GM18508 (cell line): ENCODE results near the gene ZNF341.
"Not testable (repeated sequence)": the region's sequence is repeated elsewhere in the genome, so short reads cannot be mapped to it uniquely, and the experiment has no call there.

Experiments
- ATAC-seq: cut with Tn5 transposase; IDR thresholded peaks from one replicate; pipeline ENCODE4 v1.9.1; 2021; ENCODE audit warnings: moderate number of reproducible peaks; ENCODE audit not compliant: insufficient read depth, unreplicated experiment

Gene ZNF341

GRCh38 chr20:33791021-33791420, 59.2 kb downstream of the ZNF341 start:
- ATAC-seq = no peak

DNA sequence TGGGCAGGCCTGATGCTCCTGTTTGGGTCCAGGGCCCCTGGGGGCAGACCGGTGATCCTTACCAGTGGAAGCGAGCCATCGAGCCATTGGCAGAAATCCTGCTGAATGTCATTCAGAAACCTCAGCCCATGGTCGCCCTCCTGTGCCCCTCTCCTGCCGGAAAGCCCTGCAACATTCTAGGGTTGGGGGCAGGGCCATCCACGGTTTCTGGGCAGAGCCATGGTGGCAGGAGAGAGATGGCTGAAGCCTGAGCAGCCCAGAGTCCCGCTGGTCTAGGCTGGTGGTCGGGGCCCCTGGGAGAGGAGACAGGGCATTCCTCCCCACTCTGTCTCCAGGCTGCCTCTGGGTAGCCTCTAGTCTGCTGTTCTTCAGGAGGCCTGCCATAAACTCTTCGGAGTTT, 59.7 kb downstream of the ZNF341 start:
- no peak for ATAC-seq

DNA sequence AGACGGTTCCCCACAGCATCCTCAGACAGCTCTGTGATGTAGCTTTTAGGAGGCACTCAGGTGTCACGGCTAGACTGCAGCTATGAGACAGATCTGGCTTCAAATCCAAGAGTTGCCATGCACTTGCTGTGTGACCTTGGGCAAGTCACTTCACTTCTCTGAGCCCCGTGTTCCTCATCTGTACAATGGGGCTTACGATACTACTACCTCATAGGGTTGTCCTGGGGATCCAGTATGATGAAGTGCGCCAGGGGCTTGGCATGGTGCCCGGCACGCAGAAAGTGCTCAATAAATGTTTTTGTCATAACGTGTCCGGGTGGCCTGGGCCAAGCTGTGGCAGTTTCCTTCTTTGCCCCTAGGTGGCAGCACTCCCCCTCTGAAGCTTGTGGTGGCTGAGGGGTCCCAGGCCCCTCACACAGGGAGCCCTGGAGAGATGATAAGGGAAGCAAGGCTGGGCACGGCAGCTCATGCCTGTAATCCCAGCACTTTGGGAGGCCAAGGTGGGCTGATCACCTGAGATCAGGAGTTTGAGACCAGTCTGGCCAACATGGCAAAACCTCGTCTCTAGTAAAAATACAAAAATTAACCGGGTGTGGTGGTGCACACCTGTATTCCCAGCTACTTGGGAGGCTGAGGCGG, 60.3 kb downstream of the ZNF341 start:
- ATAC-seq = no peak

- not testable (repeated sequence) for ATAC-seq
Observed at GRCh38 chr20:33792598-33792989, 60.8 kb downstream of the ZNF341 start.

- no peak for ATAC-seq
Observed at GRCh38 chr20:33793011-33793931, 61.5 kb downstream of the ZNF341 start.

GRCh38 chr20:33796263-33796906, 64.6 kb downstream of the ZNF341 start:
- ATAC-seq = no peak

DNA sequence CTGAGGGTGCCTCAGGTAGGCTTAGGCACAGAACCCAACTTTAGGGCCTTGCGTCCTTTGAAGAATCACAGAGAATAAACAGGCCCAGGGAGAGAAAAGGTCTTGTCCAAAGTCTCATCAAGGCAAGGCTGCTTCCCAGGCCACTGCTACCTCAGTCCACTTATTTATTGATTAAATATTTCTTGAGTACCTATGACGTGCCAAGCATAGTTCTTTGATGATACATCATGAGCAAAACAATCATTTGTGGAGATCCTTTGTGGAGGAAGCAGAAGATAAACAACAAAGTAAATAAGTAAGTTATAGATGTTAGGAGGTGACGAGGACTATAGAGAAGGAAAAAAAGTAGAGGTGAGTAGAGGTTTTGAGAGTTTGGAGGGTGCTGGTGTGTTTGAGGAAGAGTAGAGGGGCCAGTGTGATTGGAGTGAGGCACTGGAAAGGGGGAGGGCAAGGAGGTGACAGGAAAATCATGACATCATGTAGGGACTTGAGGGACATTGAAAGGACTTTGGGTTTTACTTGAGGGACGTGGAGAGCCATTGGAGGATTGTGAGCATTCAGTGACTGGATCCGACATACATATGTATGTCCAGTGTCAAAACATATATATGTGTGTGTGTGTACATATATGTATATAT, 65.2 kb downstream of the ZNF341 start:
- no peak for ATAC-seq

GRCh38 chr20:33798444-33798843, 66.6 kb downstream of the ZNF341 start:
- ATAC-seq = no peak

DNA sequence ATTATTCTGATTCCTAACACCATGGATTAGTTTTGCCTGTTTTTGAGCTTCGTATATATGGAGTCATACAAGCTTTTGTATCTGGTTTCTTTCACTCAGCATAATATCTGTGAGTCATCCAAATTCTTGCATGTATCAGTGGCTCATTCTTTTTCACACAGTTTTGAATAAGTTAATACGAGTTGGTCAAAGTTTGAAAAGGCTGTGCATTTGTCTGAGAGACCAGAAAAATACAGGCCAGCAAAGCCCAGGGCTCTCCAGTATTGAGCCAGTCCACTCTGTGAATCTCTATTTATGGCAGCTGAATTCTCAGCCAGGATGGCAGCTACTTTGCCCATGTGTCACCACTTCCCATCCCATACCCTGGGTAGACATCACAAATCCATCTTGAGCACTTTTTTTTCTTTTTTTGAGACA, 72.1 kb downstream of the ZNF341 start:
- ATAC-seq = no peak

DNA sequence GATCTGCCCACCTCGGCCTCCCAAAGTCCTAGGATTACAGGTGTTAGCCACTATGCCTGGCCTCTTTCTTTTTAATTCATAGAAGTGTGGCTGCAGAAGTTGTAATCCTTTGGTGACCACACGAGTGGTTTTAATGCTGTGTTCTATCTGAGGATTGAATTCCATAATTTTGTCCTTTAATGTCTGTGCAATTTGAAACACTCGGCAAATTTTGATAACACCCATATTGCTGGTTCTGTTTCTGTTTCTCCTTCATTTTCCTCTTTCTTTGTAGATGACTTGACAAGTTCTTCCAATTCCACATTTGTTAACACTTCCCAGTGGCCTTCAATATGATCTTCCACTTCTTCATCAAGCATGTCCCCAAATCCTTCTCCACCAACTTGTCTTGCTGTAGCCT, 76.6 kb downstream of the ZNF341 start:
- no peak for ATAC-seq

DNA sequence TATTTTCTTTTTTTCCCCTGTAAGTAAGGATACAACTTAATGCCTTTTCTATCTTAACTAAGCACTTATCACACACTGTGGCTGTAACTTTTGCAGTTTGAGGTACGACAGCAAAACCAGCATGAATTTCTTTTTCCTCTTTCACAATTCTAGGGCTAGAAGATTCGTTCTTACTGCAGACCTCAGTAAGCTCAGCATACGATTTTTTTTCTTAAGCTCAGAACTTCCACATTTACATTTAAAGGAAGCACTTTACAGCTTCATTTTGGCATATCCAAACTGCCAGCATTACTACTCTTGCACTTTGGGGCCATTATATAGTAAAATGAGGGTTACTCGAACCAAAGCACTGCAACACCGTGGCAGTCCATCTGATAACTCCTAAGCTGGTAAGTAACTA, 78.5 kb downstream of the ZNF341 start:
- no peak for ATAC-seq

GRCh38 chr20:33810885-33811775, 79.3 kb downstream of the ZNF341 start, which contains the start of gene CHMP4B:
Gene CHMP4B, plus strand, starts transcription at chr20:33811348. Its CDS starts 121 bp downstream, at chr20:33811469.
- peak; percentile 78 for ATAC-seq

DNA sequence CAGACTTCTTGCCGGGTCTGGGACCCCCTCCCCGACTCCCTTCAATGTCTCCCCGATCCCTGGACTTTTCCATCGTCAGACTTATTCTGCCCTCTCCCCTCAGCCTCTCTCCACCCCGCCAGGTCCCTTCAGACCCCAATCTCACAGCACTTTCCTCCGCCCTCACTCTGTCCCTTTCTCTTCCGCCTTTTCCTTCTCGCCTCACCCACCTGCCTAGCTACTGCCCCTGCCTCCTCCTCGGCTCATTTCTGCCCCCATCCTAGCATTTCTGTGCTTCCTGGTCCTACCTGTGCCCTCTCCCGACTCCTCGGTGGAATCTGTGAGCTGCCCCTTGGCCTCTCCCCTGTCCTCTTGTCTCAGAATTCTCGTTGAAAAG, 80.0 kb downstream of the ZNF341 start:
- no peak for ATAC-seq

DNA sequence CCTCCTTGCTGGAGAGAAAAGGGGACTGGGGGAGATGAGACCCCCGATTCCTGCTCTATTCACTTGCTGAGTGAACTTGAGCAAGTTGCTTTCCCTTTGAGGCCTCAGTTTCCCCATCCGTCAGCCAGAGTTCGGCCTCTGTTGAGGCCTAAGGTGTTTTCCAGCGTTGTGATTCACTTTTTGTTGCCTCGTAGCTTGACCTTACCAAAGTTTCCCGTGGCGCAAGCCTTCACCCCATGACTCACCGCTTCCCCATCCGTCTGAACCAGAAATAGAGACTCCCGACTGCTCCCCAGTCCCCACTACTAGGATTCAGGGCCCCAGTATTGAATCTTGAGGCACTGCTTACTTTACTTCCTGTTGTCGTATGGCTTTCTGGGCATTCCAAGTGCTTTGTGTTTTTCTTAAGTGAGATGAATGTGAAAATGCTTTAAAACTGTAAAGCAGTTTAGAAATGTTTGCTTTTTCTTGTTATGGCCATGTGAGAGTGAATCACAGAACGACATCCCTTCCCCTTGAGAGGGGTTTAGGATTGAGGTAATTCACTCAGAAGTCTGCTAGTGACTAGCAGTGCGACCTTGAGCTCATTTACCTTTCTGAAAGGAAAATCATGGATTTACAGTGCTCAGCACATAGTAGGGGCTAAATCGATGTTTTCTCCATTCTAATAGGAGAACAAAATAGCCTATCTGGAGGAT, 80.5 kb downstream of the ZNF341 start:
- no peak for ATAC-seq

DNA sequence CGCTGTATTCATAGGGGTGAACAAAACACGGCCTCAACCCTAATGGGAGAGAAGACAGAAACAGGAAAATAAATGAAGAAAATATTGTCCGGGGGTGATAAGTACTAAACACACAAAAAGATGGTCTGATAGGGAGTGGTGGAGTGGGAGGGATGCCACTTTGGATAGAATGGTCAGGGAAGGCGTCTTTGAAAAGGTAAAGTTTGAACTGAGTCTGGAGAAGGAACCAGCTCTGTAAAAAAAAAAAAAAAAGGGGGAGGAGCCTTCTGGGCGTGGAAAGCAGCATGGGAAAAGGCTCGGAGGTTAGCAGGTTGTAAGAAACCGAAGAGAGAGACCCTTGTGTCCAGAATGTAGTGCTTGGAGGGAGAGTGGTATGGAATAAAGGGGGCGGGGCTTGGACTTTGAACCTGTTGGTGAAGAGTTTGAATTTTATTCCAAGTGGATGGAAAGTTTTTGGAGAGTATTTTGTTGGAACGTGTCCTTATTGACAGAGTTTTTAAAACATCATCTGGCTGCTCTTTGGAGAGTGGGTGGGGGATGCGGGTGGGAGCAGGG, 81.2 kb downstream of the ZNF341 start:
- ATAC-seq = no peak

- no peak for ATAC-seq
Observed at GRCh38 chr20:33814238-33814712, 82.5 kb downstream of the ZNF341 start.

DNA sequence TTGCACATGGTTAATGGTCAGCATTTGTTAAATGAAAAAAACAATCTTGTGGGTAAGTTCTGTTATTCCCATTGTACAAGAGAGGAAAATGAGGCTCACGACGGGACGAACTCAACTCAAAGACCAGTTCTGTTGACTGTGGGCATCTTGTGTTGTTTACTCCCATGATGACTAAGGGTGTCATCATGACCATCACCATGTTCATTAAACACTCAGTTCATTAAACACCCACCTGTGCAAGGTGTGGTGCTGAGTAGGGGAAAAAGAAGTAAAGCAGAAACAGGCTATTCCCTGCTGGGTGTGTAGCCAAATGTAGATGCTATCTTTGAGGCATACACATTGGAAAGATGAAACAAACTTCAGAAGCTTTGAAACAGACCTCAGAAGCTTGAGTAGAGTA, 83.9 kb downstream of the ZNF341 start:
- ATAC-seq = no peak

GRCh38 chr20:33816191-33816590, 84.4 kb downstream of the ZNF341 start:
- ATAC-seq = no peak

GRCh38 chr20:33817411-33817810, 85.6 kb downstream of the ZNF341 start:
- no peak for ATAC-seq
